Body of pancreas (tissue), 4 donors: ENCODE measurements around the gene BEND5. TPM values are rescaled to one million over a fixed set of nuclear protein-coding genes. Genes with fewer than 3 reads are reported as not detected.

ENCODE experiments used
- ATAC-seq: fragments of 150-250 bp; one replicate; pipeline ENCODE4 v1.9.1; 2016
- DNase-seq, 4 donors: peaks; one replicate each; pipeline ENCODE4 v3.0.0-alpha.2; 2019
- H3K27ac ChIP-seq, 4 donors: fragments of 200-600 bp; sonication (generic); 1 replicate in 3 of 4; 2 replicates in 1 of 4; pipeline versions ENCODE4 v1.5.1 to v1.6.1; 2016 to 2019; ENCODE audit warnings: mild to moderate bottlenecking in 1 of 4, mixed read lengths in 1 of 4, moderate library complexity in 1 of 4
- H3K27me3 ChIP-seq, 2 donors: fragments of 200-600 bp; sonication (generic); one replicate each; pipeline ENCODE4 v1.6.0; 2016; ENCODE audit warnings: mild to moderate bottlenecking in 1 of 2
- H3K36me3 ChIP-seq, 2 donors: fragments of 200-600 bp; sonication (generic); replicated peaks in 1 of 2; 2 replicates each; pipeline ENCODE4 v1.5.1; 2016; ENCODE audit warnings: low read depth in 2 of 2; ENCODE audit not compliant: insufficient read depth in 1 of 2
- H3K4me1 ChIP-seq: fragments of 200-600 bp; sonication (generic); one replicate; pipeline ENCODE4 v1.6.0; 2016
- H3K4me3 ChIP-seq, 2 donors: fragments of 200-600 bp; sonication (generic); 1 replicate in 1 of 2; 2 replicates in 1 of 2; pipeline ENCODE4 v1.5.1; 2016 to 2019
- H3K9me3 ChIP-seq, 3 donors: fragments of 200-600 bp; sonication (generic); 1 replicate in 2 of 3; 2 replicates in 1 of 3; pipeline ENCODE4 v1.5.1; 2016
- CTCF ChIP-seq, 7 experiments: fragments of 450-650 bp in 4 of 7; fragments of 200-600 bp in 3 of 7; sonication (generic) in 3 of 7; IDR thresholded peaks; one replicate each; pipeline ENCODE4 v1.5.1; 2016 to 2019; ENCODE audit warnings: antibody characterized with exemption in 7 of 7
- POLR2A ChIP-seq, 3 donors: fragments of 450-650 bp; IDR thresholded peaks; one replicate each; pipeline ENCODE4 v1.6.1; 2016; ENCODE audit warnings: antibody characterized with exemption in 3 of 3, mild to moderate bottlenecking in 2 of 3
- WGBS, 2 donors: methylation state at CpG; one replicate each; pipeline ENCODE4 v1.1.5; 2017; 5-methylcytosine and 5-hydroxymethylcytosine counted together
- intact Hi-C: fragments of 100-400 bp; cut with DNase I; formaldehyde crosslinking; loops from one replicate; pipeline ENCODE4 v1.15.1; 2023
- total RNA-seq, 2 donors: library from RNA; depleted of rRNA; stranded (reverse); fragments of >200 nt; gene quantifications; one replicate each; pipeline ENCODE4 v1.1.0, GENCODE V29; 2016

The BEND5 gene
- total RNA-seq, 2 donors from 2014 or later: 2.3 to 8.6 TPM

- intact Hi-C loops: no loop called here
- no peak for TF ChIP-seq CTCF (IDR thresholded peaks at IDR 0.05)
- TF ChIP-seq POLR2A (IDR thresholded peaks at IDR 0.05): no peak
- no peak overlapping the region for H3K4me3 ChIP-seq
- WGBS, 2 donors: 63 to 72% methylated on average over 2 to 4 of the region's 4 CpGs
- no peak overlapping the region for H3K27ac ChIP-seq
- DNase-seq (no peak), ATAC-seq (no peak)
- no peaks in the 10 kb centered on the region for H3K27me3 ChIP-seq
- no peaks in the 10 kb centered on the region for H3K9me3 ChIP-seq
- H3K4me1 ChIP-seq: no peaks in the 10 kb centered on the region
- H3K36me3 ChIP-seq: no peaks in the 10 kb centered on the region
Observed at GRCh38 chr1:48738356-48738755, 38.3 kb downstream of the BEND5 start.

- Histone ChIP-seq H3K27me3 (no peaks in the 10 kb centered on the region), H3K4me3 (no peak overlapping the region), H3K9me3 (no peaks in the 10 kb centered on the region), H3K4me1 (no peaks in the 10 kb centered on the region), H3K27ac (no peak overlapping the region), H3K36me3 (no peaks in the 10 kb centered on the region)
- ATAC-seq: no peak
- TF ChIP-seq POLR2A (IDR thresholded peaks at IDR 0.05): no peak
- no peak for TF ChIP-seq CTCF (IDR thresholded peaks at IDR 0.05)
- 85 to 88% methylated on average over 6 of the region's 6 CpGs for WGBS, 2 donors
- no peak for DNase-seq
- intact Hi-C loops: no loop called here
Observed at GRCh38 chr1:48735796-48736195, 40.9 kb downstream of the BEND5 start.

- Histone ChIP-seq H3K27me3 (no peaks in the 10 kb centered on the region), H3K4me3 (no peak overlapping the region), H3K4me1 (no peaks in the 10 kb centered on the region), H3K27ac (no peak overlapping the region), H3K9me3 (no peaks in the 10 kb centered on the region), H3K36me3 (no peaks in the 10 kb centered on the region)
- TF ChIP-seq CTCF (IDR thresholded peaks at IDR 0.05): no peak
- no peak for TF ChIP-seq POLR2A (IDR thresholded peaks at IDR 0.05)
- DNase-seq: no peak
- intact Hi-C loops: no loop called here
- ATAC-seq: no peak
- 82 to 85% methylated on average over 10 of the region's 10 CpGs for WGBS, 2 donors
Observed at GRCh38 chr1:48730164-48730910, 46.4 kb downstream of the BEND5 start.

- 96 to 100% methylated on average over 2 of the region's 2 CpGs for WGBS, 2 donors
- Histone ChIP-seq H3K4me1 (no peaks in the 10 kb centered on the region), H3K36me3 (no peaks in the 10 kb centered on the region), H3K4me3 (no peak overlapping the region), H3K27ac (no peak overlapping the region), H3K27me3 (no peaks in the 10 kb centered on the region), H3K9me3 (no peaks in the 10 kb centered on the region)
- ATAC-seq: no peak
- TF ChIP-seq POLR2A (IDR thresholded peaks at IDR 0.05) (no peak), CTCF (IDR thresholded peaks at IDR 0.05) (no peak)
- intact Hi-C loops: no loop called here
- no peak for DNase-seq
Observed at GRCh38 chr1:48728584-48728983, 48.1 kb downstream of the BEND5 start.
